OCI-LY7 (cell line): Measurements from ENCODE around the gene CPA3. TPM values are rescaled to one million over a fixed set of nuclear protein-coding genes. Genes with fewer than 3 reads are reported as not detected.

ENCODE experiments used
- BruUV-seq: library from RNA; stranded (reverse); fragments of 400-500 nt; replicated peaks from 2 replicates; lab custom pipeline; 2021; lab: Mats Ljungman, UMichigan
- CTCF ChIA-PET: fragments of 300-600 bp; sonication (Branson Sonifier 250); formaldehyde crosslinking; loops from one replicate; lab custom pipeline; 2022; ENCODE audit warnings: antibody characterized with exemption; ENCODE audit not compliant: unreplicated experiment; lab: Charles Lee
- POLR2A ChIA-PET: fragments of 300-600 bp; sonication (Branson Sonifier 250); formaldehyde crosslinking; loops from one replicate; lab custom pipeline; 2022; ENCODE audit warnings: antibody characterized with exemption; lab: Charles Lee
- DNase-seq: peaks from one replicate; pipeline ENCODE4 v3.0.0-alpha.2; 2015; ENCODE audit warnings: low spot score
- H2AFZ ChIP-seq: fragments of 200-600 bp; sonication (generic), shearing (Covaris generic); 2 replicates; pipeline ENCODE4 v1.6.1; 2014; ENCODE audit warnings: mild to moderate bottlenecking, antibody characterized with exemption, low read length, moderate library complexity
- H3K27ac ChIP-seq: fragments of 200-600 bp; sonication (generic); 2 replicates; pipeline ENCODE4 v1.5.1; 2014; ENCODE audit warnings: mixed run types, low read depth, mild to moderate bottlenecking, moderate library complexity, low read length, inconsistent platforms; ENCODE audit not compliant: poor library complexity, severe bottlenecking
- H3K36me3 ChIP-seq: fragments of 200-600 bp; sonication (generic); 2 replicates; pipeline ENCODE4 v1.6.1; 2014; ENCODE audit warnings: mild to moderate bottlenecking, antibody characterized with exemption, low read length, moderate library complexity, mixed read lengths; ENCODE audit not compliant: insufficient read depth
- H3K4me1 ChIP-seq: fragments of 200-600 bp; sonication (generic); 2 replicates; pipeline ENCODE4 v1.5.1; 2014; ENCODE audit warnings: mild to moderate bottlenecking, low read length; ENCODE audit not compliant: insufficient read depth, poor library complexity, severe bottlenecking
- H3K4me2 ChIP-seq: fragments of 200-600 bp; sonication (generic); 2 replicates; pipeline ENCODE4 v1.6.1; 2014; ENCODE audit warnings: mild to moderate bottlenecking, low read length
- H3K4me3 ChIP-seq: fragments of 200-600 bp; sonication (generic); 2 replicates; pipeline ENCODE4 v1.5.1; 2014; ENCODE audit warnings: mild to moderate bottlenecking, low read depth, low read length; ENCODE audit not compliant: poor library complexity, severe bottlenecking
- H3K79me2 ChIP-seq: fragments of 200-600 bp; sonication (generic); 2 replicates; pipeline ENCODE4 v1.6.1; 2016; ENCODE audit warnings: low read depth, mild to moderate bottlenecking, low read length, moderate library complexity, mixed read lengths; ENCODE audit not compliant: insufficient read depth
- H3K9me2 ChIP-seq: fragments of 200-600 bp; sonication (generic); 2 replicates; pipeline ENCODE4 v1.6.1; 2016; ENCODE audit warnings: mild to moderate bottlenecking, low read length, mixed read lengths; ENCODE audit not compliant: insufficient read depth
- H3K9me3 ChIP-seq: fragments of 200-600 bp; sonication (generic); 2 replicates; pipeline ENCODE4 v1.6.1; 2014; ENCODE audit warnings: mild to moderate bottlenecking, mixed run types, low read length, mixed read lengths
- H4K20me1 ChIP-seq: fragments of 200-600 bp; sonication (generic); 2 replicates; pipeline ENCODE4 v1.6.1; 2014; ENCODE audit warnings: mild to moderate bottlenecking, antibody characterized with exemption, low read length, moderate library complexity, mixed read lengths; ENCODE audit not compliant: insufficient read depth
- CTCF ChIP-seq: fragments of 200-600 bp; sonication (generic); conservative IDR thresholded peaks from 2 replicates; pipeline ENCODE4 v1.5.1; 2014; ENCODE audit warnings: mild to moderate bottlenecking, antibody characterized with exemption, low read length, moderate library complexity, mixed read lengths
- EZH2phosphoT487 ChIP-seq: fragments of 200-600 bp; sonication (generic); IDR thresholded peaks from 2 replicates; pipeline ENCODE4 v1.6.1; 2018; ENCODE audit warnings: low read depth, borderline replicate concordance, mild to moderate bottlenecking, mixed run types, antibody characterized with exemption, low read length, moderate library complexity, mixed read lengths
- intact Hi-C: fragments of 100-400 bp; cut with micrococcal nuclease; formaldehyde crosslinking; loops from one replicate; pipeline ENCODE4 v1.10.0; 2022; ENCODE audit not compliant: unreplicated experiment
- total RNA-seq, 2 experiments: library from RNA; depleted of rRNA in 1 of 2; stranded (reverse); fragments of >200 nt in 1 of 2; shearing (Covaris generic) in 1 of 2; gene quantifications; 2 replicates each; pipeline ENCODE4 v1.2.3, GENCODE V29; 2014 to 2022

Gene CPA3
- total RNA-seq, 2 experiments from 2014 or later: not detected

- no peaks in the 10 kb centered on the region for H3K36me3 ChIP-seq
- no TSS peak for BruUV-seq
- H3K27ac ChIP-seq: no peak overlapping the region
- DNase-seq: no peak
- H3K79me2 ChIP-seq: no peaks in the 10 kb centered on the region
- TF ChIP-seq EZH2phosphoT487: no peak
- TF ChIP-seq CTCF: no peak
- H3K9me3 ChIP-seq: no peaks in the 10 kb centered on the region
- intact Hi-C loops: no loop called here
- no peaks in the 10 kb centered on the region for H3K9me2 ChIP-seq
- no peak overlapping the region for H3K4me2 ChIP-seq
- CTCF ChIA-PET: no interaction called here
- POLR2A ChIA-PET: no interaction called here
- no peak overlapping the region for H3K4me3 ChIP-seq
- H4K20me1 ChIP-seq: no peaks in the 10 kb centered on the region
- H3K4me1 ChIP-seq: no peaks in the 10 kb centered on the region
- no peak overlapping the region for H2AFZ ChIP-seq
Observed at GRCh38 chr3:148938306-148938705, 73.2 kb downstream of the CPA3 start.

- POLR2A ChIA-PET: no interaction called here
Observed at GRCh38 chr3:148938936-148939335, 73.8 kb downstream of the CPA3 start.

GRCh38 chr3:148940983-148941382 lies 75.9 kb downstream of the CPA3 start:
- no peaks in the 10 kb centered on the region for H4K20me1 ChIP-seq
- no peaks in the 10 kb centered on the region for H3K4me1 ChIP-seq
- BruUV-seq: no TSS peak
- POLR2A ChIA-PET: interaction anchor here (0.6 kb wide), 1 partner anchor 25 kb away, joined by 3 read pairs; no protein-coding TSS in a partner anchor
- no peak overlapping the region for H3K27ac ChIP-seq
- no peak for DNase-seq
- intact Hi-C loops: loop anchor here (10.0 kb wide), 2 partner anchors 216 to 636 kb away; no protein-coding TSS in a partner anchor
- no peaks in the 10 kb centered on the region for H3K79me2 ChIP-seq
- H3K4me3 ChIP-seq: no peak overlapping the region
- no peak overlapping the region for H2AFZ ChIP-seq
- H3K9me3 ChIP-seq: no peaks in the 10 kb centered on the region
- no peaks in the 10 kb centered on the region for H3K9me2 ChIP-seq
- no peak for TF ChIP-seq CTCF
- TF ChIP-seq EZH2phosphoT487: no peak
- CTCF ChIA-PET: no interaction called here
- no peaks in the 10 kb centered on the region for H3K36me3 ChIP-seq
- no peak overlapping the region for H3K4me2 ChIP-seq

More at GRCh38 chr3:148938936-148939335, 73.8 kb downstream of the CPA3 start:
- intact Hi-C loops: no loop called here
- H4K20me1 ChIP-seq: no peaks in the 10 kb centered on the region
- H3K4me2 ChIP-seq: no peak overlapping the region
- no peaks in the 10 kb centered on the region for H3K4me1 ChIP-seq
- DNase-seq: no peak
- H3K9me2 ChIP-seq: no peaks in the 10 kb centered on the region
- no peak overlapping the region for H2AFZ ChIP-seq
- H3K36me3 ChIP-seq: no peaks in the 10 kb centered on the region
- H3K9me3 ChIP-seq: no peaks in the 10 kb centered on the region
- CTCF ChIA-PET: no interaction called here
- no TSS peak for BruUV-seq
- no peak overlapping the region for H3K4me3 ChIP-seq
- no peak for TF ChIP-seq EZH2phosphoT487
- no peak overlapping the region for H3K27ac ChIP-seq
- no peaks in the 10 kb centered on the region for H3K79me2 ChIP-seq
